NCI-H526 (cell line): ENCODE results near the gene TUT7.
"Not testable (repeated sequence)": the region's sequence is repeated elsewhere in the genome, so short reads cannot be mapped to it uniquely, and the experiment has no call there.

ENCODE experiments used
- DNase-seq, 2 experiments: peaks; one replicate each; lab custom pipeline; 2025; lab: John Stamatoyannopoulos, UW

The TUT7 gene

DNA sequence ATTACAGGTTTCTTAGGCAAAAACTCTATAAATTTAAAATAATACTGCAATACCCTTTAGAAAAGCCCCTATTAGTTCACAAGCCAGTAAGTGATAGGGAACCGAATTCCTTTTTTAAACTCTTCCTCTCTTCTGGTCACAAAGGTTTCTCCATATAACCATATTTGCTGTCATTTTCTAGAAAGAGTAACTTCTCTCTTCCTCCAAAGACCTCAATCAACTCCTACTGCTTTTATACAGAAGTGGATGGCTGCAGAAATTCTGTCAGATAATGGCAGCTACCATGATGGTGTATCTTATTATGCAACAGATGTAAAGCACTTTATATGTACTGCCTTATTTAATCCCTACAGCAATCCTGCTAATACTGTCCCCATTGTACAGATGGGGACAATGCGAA is 6.2 kb downstream of the TUT7 start:
- no peak for DNase-seq

DNA sequence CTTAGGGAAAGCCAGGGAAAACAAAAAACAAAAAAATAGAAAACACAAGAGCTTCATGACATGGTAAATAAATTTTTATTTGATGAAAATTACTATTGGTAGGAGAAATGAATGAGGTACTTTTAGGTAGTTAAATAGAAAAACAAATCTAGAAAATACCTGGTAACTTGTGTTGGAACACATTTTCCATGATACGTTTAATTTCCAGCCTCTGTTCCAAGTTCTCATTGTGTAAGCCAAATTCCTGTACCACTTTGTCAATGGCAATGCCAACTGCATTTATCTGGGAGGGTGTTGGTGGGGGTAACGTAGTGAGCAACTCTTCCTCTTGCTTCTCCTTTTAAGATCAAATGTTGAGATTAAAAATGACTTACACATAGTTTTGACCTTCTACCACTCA is 9.4 kb downstream of the TUT7 start:
- no peak for DNase-seq

DNA sequence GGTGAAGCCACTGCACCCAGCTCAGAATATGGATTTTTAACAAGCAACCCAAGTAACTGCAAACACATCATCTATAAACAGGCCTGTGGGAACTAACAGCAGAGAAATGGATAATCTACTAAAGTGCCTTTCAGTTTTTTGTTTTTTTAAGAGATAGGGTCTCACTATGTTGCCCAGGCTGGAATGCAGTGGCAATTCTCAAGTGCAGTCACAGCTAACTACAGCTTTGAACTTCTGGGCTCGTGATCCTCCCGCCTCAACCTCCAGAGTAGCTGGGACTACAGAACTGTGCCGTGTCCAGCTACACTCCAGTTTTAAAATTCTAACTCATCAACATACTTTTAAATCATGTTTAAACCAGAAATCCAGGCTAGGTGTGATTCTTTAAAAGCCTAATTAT is 11.9 kb downstream of the TUT7 start:
- DNase-seq = no peak

DNA sequence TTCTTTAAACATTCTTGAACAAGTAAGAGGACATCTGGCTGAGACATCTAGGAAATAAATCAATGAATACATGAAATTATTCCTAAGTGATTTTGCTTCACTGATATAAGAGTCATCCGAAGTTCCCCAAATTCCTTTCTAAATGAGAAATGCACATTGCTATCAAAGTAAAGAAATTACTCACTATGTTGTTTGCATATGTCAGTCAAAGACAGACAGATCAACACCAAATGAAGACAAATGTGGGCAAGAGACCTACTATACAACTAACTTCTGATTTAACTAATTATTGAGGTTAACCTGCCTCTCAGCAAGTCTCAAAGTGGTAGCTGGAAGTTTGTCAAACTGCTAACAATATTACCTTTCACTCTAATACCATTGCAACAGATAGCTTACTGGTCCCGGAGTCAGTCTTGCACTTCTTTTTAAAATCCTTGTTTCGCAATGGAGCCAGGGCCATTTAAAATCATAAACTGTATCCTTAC is 13.2 kb downstream of the TUT7 start:
- DNase-seq = no peak

DNA sequence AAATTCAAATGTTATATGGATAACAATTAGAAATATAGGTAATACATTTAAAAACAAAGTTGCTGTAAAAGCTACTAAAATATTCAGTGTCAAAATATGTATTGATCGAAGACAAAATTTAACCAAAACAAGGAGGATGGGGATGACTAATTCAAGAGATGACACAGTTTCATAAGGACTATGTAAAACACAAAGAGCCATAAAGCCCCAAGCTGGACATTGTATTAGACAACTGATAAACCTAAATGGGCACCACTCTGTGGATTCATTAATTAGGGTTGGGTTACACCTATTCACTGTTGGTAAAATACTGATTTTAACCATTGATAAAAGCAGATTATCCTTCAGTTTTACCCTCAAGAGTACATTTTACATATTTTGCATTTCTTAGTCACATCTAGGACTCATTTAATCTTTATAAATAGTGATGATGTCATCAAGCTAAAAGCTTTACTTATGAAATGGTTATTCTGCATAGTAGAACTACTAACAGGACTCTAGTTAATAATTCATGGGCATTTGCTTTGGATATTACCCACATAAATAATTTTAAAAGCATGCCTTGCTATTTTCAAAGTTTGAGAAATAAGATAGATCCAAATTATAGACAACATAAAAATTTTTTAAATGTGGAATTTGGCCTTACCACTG is 13.7 kb downstream of the TUT7 start:
- DNase-seq = no peak

DNA sequence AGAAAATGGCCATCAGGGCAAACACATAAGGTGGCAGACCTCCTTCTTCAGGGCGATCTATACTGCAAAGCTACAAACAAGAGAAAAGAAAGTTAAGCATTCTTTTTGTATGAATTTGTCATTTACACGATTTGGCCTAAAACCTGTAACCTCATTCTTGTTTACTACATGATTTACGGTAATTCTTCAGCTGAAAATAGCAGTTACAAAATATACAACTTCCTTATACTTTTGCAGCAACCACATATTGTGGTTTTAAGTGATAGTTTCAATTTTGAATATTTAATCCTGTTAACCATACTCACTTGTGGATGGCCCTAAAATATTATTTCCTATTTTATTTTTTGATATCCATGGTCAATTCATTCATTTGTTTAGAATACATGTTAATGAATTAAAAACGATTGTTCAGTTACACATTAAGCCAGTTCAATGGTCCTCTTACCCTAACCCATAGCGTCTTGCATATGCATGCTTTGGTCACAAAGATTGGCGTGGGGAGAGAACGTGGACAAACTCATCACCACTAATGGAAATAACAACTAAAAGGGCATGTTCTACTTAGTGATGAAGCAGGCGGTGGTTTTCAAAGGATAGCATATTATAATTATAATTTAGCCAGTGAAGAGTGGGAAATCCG is 16.6 kb downstream of the TUT7 start:
- no peak for DNase-seq

DNA sequence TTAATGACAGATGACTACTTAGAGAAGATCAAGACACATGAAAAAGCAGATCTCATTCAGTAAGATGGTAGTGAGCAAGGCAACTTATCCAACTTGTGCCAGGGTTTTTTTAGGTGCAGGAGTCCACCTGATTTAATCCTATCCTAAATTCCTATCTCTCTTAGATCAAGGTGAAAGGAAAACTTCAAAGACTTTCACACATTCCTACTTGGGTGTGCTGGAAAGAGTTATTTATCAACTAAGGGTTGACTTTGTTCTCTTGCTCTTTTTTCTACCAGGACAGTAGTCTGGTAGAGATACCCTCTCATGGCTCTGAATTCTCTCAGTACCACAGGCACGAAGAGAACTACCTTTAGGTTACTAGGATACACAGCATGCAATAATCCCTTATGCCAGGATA is 18.2 kb downstream of the TUT7 start:
- no peak for DNase-seq

DNA sequence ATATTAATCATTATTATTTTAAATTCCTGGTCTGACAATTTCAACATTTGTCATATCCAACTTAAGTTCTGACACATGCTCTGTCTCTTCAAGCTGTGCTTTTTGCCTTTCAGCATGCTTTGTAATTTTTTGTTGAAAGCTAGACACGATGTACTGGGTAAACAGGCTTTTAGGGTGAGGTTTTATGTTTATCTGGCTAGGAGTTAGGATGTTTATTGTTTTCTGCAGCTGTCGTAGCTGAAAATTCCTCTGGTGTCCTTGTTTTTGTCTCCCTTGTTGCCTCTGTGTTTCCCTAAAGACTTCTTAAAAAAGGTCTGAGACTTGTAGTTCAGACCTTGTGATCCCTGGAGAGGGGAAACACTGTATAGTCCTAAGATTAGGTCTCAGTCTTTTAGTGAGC is 20.6 kb downstream of the TUT7 start:
- no peak for DNase-seq

DNA sequence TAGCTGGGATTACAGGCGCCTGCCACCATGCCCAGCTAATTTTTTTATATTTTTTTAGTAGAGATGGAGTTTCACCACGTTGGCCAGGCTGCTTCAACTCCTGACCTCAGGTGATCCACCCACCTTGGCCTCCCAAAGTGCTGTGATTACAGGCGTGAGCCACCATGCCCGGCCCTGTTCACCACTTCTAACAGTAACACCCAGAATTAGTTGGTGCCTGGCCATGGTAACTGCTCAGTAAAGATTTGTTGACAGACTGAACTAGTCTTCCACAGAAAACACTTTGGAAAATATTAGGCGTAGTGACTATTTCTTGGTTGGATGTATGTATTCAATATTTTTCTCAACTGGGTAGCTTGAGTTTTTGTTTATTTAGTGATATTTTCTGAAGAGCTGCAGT is 24.0 kb downstream of the TUT7 start:
- DNase-seq = no peak

DNA sequence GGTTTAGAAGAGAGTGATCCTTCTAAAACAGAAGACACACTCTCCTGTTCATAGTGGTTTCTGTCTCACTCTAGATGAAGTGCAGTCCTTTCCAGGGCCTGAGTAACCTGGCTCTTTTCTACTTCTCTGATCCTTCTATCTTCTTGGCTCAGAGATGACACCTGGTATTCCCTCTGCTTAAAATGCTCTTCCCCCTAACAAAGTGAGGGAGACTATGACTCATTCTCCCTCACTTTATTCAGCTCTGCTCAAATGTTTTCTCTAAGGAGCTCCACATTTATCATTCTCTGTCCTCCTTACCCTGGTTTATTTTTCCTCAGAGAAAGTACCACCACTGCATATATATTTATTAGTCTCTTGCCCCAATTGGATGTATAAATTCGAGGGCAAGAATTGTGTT is 24.6 kb downstream of the TUT7 start:
- no peak for DNase-seq

DNA sequence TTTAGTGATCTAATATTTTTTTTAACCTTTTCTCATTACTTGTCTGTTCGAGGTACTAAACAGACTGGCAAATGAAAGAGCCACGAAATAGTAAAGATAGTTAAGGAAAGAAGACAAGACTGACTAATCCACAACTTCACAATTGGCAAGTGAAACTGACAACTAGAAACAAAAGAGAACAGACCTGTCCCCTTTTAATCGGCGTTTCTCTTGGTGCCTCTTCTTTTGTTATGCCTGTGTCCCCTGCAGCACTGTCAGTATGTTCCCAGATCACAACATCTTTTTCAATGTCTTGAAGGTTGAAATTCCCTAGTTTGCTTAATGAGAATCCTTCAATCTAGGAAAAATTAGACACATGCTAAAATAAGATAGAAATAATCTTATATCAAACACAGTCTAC is 26.1 kb downstream of the TUT7 start:
- DNase-seq = no peak

DNA sequence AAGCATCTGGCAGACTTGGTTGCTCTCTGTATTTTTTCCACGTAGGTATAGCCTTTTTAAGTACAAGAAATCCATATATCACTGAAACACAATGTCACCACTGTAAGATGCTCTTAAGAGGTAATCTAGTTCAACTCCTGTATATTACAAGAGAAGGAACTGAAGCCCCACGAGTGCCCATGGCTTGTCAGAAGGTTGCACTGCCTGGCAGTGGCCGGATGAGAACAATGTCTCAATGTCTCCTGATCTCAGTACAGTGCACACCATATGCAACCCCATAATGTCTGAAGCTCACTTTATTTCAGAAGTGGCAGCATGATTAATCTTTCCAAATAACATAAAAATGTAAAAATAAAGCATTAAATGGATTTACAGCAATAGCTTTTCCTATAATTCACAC is 27.7 kb downstream of the TUT7 start:
- no peak for DNase-seq

DNA sequence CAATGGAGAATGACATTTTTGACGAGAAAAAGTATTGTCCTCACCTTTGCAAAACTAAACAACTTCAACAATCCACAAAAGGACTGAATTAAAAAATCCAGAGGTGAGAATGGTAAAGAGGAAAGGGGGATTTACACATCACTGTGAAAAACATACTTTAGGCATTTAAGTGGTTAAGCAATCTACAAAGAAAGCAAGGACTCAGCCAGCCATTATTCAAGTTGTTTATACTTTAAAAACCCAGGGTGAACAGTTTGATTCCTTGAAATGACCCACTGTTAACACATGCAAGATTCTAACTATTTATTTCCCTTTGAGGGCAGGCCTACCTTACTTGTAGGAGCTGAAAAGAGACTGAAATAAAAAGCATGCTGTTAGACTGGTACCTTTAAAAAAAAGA is 29.3 kb downstream of the TUT7 start:
- DNase-seq = no peak

DNA sequence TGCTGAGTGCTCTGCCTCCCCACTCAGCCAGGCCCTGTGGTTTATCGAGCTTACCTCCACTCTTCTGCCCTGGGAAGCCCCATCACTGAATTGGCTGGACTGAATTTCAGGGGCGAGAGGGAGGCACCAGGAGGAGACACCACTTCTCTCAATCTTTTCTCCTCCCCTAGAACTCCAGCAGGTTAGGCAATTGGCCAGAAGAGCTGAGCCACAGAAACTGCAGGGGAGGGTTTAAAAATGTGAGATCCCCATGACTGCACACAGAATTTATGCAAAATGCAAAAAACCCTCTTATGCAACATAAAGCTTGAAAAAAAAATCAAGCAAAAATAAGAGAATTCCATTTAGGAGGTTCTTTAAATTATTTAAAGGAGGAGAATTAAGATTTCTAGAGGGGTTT is 29.9 kb downstream of the TUT7 start:
- no peak for DNase-seq

DNA sequence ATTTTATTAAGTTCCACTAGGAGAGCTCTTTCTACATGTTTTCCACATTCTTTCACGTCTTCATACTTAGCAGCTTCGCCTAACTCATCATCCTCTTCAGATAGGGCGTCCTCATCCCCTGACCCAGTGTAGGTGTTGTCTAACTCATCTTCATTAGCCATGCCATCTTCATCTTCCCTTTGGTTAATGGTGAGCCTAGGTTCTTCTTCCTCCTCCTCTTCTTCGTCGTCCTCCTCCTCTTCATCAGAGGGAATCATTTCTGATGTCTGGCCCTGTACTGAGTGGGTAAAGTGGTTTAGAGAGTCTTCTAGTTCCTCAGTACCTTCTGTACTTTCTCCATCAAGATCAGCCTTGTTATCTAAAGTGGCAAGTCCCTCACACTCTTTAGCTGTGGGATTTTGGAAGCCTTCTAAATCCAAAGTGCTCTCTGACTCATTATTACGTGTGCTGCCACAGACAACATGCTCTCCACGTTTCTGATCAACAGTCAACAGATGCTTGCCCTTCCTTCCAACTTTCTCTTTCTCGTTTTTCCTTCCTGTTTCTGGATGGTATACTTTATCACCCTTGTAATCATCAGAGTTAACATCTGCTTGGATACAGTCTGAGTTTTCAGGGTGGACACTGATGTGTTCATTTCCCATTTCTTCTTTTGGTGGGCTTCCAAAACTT is 31.1 kb downstream of the TUT7 start:
- DNase-seq = no peak

DNA sequence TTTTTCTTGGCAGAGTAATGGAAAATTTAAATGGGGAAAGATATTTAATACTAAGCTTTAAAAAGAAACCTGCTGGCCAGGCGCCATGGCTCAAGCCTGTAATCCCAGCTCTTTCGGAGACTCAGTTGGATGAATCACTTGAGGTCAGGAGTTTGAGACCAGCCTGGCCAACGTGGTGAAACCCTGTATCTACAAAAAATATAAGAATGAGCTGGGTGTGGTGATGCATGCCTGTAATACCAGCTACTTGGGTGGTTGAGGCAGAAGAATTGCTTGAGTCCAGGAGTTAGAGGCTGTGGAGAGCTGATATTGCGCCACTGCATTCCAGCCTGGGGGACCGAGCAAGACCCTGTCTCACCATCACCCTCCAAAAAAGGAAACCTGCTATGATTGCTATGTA is 32.8 kb downstream of the TUT7 start:
- DNase-seq = no peak

DNA sequence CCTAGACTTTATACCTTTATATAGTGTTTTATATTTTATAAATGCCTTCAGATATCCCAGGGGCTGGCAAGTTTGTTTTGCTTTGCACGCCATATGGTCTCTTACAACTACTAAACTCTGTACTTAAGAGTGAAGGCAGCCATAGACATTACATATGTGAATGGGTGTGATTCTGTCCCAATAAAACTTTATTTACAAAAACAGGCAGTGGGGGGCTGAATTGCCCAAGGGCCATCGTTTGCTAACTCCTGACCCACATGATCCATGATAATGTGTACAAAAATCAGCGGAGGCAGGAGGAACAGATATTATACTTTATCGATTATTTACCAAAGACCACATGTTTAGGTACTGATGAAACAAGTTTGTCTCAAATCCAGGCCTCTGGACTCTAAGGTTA is 36.0 kb downstream of the TUT7 start:
- no peak for DNase-seq

DNA sequence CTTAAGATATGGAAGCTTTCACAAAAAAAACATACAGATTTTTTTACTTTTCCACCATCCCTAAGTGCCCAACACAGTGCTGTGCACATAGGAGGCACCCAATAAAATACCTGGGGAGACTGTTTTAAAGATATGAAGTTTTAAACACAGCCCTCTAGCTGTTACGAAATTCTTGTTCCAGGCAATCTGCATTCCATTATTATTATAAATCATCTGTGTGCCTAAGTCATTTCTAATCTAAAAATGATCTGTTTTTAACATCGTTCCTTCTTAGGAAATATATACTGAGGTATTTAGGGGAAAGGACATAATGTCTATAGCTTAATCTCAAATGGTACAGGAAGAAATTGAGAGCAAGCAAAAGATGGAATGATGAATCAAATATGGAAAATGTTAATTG is 39.1 kb downstream of the TUT7 start:
- DNase-seq = no peak

DNA sequence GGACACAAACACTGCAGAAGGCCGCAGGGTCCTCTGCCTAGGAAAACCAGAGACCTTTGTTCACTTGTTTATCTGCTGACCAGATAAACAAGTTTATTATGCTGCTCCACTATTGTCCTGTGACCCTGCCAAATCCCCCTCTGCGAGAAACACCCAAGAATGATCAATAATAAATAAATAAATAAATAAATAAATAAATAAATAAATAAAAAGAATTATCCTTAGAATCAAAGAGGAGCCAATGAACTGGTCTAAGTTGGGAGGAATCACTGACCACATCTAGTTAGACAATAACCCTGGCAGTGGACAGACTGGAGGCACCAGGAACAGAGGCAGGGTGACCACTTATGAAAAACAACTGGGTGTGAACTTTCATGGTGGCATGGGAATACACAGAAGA is 41.3 kb downstream of the TUT7 start:
- not testable (repeated sequence) for DNase-seq

DNA sequence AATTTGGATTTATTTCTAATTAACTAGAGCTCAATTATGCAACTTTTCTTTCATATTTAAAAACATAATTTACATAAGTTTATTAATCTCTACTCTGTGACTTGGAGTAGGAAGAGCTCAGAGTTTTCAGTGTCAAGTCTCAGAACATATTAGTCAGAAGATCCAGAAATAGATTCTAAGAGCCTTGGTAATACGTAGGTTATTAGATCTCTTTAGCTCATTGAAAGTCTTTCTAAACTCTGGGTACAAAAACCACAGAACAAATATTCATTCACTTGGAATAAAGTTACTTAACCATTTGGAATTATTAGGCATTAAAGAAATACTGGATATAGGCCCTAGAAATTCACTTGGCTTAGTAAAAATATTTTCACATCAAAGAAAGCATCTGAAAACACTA is 45.5 kb downstream of the TUT7 start:
- no peak for DNase-seq

DNA sequence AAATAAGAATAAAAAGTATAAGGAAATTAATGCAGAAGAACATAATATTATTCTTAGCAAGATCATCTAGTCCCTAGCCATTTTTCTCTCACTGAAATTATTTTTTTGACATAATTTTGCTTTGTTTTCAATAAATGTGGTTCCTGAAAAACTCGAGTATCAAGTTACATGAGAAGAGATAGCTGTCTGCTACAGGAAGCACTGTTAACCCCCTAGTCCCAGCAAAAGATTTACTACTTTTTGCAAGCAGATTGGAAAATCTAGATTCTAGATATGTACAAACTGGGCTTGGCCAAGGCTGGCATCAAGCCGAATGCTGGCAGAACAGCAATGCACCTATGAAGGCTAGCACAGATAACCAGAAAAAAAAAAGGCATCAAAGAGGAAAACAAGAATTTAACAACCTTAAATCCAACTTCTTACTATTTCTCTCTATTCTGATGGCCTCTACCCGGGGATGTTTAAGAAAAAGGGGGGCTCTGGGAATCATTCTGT is 49.9 kb downstream of the TUT7 start:
- DNase-seq = no peak

DNA sequence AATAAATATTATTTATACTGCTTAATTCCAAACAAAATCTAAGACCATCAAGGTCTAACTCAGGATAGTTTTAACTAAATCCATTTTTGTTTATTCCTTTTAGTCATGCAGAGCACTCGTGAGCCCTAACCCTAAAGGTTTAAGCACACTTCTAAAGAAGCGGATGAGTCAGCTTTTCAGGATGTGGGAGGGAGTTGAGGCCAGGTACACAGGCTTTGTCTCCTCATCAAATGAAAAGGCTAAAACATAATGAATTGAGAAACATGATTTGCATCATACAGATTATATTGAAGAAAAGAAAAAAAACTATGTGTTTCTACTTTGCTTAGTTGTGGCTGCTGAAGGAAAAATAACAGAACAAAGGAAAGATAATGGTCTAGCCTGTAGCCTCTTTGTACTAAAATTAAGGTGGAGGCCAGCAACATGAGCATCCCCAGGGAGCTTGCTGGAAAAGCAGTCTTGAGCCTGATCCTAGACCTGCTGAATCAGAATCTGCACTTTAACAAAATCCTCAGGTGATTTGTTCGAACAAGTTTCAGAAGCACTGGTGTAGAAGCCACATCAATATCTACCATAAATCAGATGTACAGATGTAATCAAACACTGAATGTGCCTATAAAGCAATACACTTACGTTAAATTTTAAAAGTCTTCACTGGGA is 50.8 kb downstream of the TUT7 start:
- no peak for DNase-seq

DNA sequence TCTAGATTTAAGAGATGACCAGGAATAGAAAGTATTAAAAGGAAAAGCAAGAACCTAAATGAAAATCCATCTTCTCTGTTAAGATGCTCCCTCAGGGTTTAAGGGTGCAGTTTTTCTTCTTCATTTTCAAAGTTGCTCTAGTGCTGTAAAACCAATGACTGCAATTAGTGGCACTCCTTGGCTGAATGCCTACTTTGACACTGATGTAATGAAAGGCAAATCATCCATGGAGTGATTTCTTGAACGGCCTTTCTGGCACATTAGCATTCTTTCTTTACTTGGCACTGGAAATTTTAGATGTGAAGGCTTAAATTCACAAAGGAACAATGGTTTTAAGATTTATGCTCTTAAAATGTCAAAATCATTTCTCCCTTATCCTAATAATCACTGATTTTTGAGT is 52.5 kb downstream of the TUT7 start:
- no peak for DNase-seq
